Breast epithelium (tissue), 4 donors: ENCODE data around the gene GPX2. TPM values are rescaled to one million over a fixed set of nuclear protein-coding genes. Genes with fewer than 3 reads are reported as not detected.

Experiments used
- DNase-seq, 2 donors: peaks; one replicate each; pipeline ENCODE4 v3.0.0-alpha.2; 2019; ENCODE audit warnings: low spot score in 2 of 2
- H3K27ac ChIP-seq, 2 donors: fragments of 200-600 bp; sonication (generic) in 1 of 2; one replicate each; pipeline ENCODE4 v1.5.1; 2016 to 2019; ENCODE audit warnings: mild to moderate bottlenecking in 1 of 2
- H3K27me3 ChIP-seq, 2 donors: fragments of 200-600 bp; sonication (generic) in 1 of 2; one replicate each; pipeline versions ENCODE4 v1.5.1 to v1.6.0; 2017 to 2019; ENCODE audit warnings: control low read depth in 1 of 2, mild to moderate bottlenecking in 1 of 2
- H3K36me3 ChIP-seq: fragments of 200-600 bp; one replicate; pipeline ENCODE4 v1.5.1; 2019
- H3K4me1 ChIP-seq, 2 donors: fragments of 200-600 bp; sonication (generic); one replicate each; pipeline ENCODE4 v1.5.1; 2016 to 2019; ENCODE audit warnings: control low read depth in 1 of 2
- H3K4me3 ChIP-seq, 3 donors: fragments of 200-600 bp; sonication (generic); 1 replicate in 2 of 3; 2 replicates in 1 of 3; pipeline ENCODE4 v1.5.1; 2016 to 2019; ENCODE audit warnings: mild to moderate bottlenecking in 3 of 3, moderate library complexity in 2 of 3
- H3K9me3 ChIP-seq, 2 donors: fragments of 200-600 bp; sonication (generic) in 1 of 2; one replicate each; pipeline ENCODE4 v1.5.1; 2016 to 2019; ENCODE audit warnings: control low read depth in 1 of 2
- POLR2A ChIP-seq: fragments of 450-650 bp; IDR thresholded peaks from one replicate; pipeline ENCODE4 v1.6.1; 2016; ENCODE audit warnings: antibody characterized with exemption, mild to moderate bottlenecking, moderate library complexity
- POLR2AphosphoS5 ChIP-seq, 3 donors: sonication (generic); formaldehyde crosslinking; IDR thresholded peaks; one replicate each; pipeline ENCODE4 v1.6.1; 2017; ENCODE audit warnings: antibody characterized with exemption in 3 of 3
- intact Hi-C: fragments of 100-400 bp; cut with DNase I; formaldehyde crosslinking; loops from one replicate; pipeline ENCODE4 v1.15.1; 2023; ENCODE audit warnings: low total_unique reads
- total RNA-seq, 3 donors: library from RNA; depleted of rRNA; stranded (reverse); fragments of >200 nt; gene quantifications; one replicate each; pipeline ENCODE4 v1.1.0, GENCODE V29; 2016
- TF ChIP-seq, protein P1 (sequence below), 3 donors: fragments of 450-650 bp; IDR thresholded peaks; one replicate each; pipeline ENCODE4 v1.5.1; 2016 to 2017; ENCODE audit warnings: antibody characterized with exemption in 3 of 3, mild to moderate bottlenecking in 3 of 3, moderate library complexity in 3 of 3

The GPX2 gene
- total RNA-seq, 3 donors from 2014 or later, result 4.4 to 7.5 TPM; not detected in 1

DNA sequence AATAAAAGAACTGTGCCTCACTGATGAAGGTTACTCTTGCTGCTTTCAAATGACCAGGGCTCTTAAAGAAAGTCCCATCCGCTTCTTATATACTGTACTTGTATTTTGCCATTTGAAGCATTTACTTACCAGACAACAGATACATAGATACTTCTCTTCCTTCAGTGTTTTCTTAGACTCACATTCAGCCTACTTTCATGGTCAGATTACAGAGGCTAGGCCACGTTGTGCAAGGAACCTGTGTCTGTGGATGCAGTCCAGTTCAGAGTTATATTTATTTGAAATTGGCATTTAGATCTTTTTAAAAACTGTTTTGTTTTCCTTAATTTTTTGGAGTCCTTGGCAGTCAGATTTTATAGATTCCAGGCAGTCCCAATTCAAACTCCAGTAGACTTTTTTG, 22.1 kb downstream of the GPX2 start:
- Histone ChIP-seq H3K36me3 (no peaks in the 10 kb centered on the region), H3K27ac (no peak overlapping the region), H3K27me3 (no peaks in the 10 kb centered on the region), H3K4me1 (peaks cover 0 to 4% of the 10 kb centered on the region in 2 donors), H3K4me3 (no peak overlapping the region), H3K9me3 (no peaks in the 10 kb centered on the region)
- TF ChIP-seq POLR2AphosphoS5 (IDR thresholded peaks at IDR 0.05), result no peak
- TF ChIP-seq POLR2A, result no peak
- TF ChIP-seq, protein P1, sequence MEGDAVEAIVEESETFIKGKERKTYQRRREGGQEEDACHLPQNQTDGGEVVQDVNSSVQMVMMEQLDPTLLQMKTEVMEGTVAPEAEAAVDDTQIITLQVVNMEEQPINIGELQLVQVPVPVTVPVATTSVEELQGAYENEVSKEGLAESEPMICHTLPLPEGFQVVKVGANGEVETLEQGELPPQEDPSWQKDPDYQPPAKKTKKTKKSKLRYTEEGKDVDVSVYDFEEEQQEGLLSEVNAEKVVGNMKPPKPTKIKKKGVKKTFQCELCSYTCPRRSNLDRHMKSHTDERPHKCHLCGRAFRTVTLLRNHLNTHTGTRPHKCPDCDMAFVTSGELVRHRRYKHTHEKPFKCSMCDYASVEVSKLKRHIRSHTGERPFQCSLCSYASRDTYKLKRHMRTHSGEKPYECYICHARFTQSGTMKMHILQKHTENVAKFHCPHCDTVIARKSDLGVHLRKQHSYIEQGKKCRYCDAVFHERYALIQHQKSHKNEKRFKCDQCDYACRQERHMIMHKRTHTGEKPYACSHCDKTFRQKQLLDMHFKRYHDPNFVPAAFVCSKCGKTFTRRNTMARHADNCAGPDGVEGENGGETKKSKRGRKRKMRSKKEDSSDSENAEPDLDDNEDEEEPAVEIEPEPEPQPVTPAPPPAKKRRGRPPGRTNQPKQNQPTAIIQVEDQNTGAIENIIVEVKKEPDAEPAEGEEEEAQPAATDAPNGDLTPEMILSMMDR (IDR thresholded peaks at IDR 0.05), result no peak
- intact Hi-C loops, result no loop called here
- DNase-seq, result no peak

DNA sequence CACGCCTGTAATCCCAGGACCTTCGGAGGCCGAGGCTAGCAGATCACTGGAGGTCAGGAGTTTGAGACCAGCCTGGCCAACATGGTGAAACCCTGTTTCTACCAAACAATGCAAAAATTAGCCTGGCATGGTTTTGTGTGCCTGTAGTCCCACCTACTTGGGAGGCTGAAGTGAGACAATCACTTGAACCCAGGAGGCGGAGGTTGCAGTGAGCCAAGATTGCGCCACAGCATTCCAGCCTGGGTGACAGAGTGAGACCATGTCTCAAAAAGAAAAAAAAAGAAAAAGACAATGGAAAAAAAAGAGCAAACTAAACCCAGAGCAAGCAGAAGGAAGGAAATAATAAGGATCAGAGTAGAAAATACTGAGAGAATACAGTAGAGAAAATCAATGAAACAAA, 22.9 kb downstream of the GPX2 start:
- no peak for DNase-seq

DNA sequence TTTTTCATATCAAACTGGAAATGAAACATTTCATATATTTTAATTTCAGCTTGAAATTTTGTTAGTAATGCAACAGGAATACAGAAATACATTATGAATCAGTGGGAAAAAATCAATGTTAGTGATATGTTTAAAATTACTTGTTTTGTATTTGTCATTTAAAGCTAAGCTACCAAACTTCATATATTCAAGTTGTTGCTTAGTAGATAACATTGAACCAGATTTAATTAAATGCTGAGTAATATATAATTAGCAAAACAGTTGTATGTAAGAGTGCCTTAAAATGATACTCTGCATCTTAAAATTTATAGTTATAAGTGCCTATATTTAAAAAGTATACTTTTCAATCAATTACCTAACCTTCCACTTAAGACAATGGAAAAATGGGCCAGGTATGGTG, 23.3 kb downstream of the GPX2 start:
- H3K4me3 ChIP-seq, result no peak overlapping the region
- peaks cover 0 to 7% of the 10 kb centered on the region in 2 donors for H3K4me1 ChIP-seq
- no peak overlapping the region for H3K27ac ChIP-seq
- TF ChIP-seq POLR2AphosphoS5 (IDR thresholded peaks at IDR 0.05), result no peak
- TF ChIP-seq, protein P1 (IDR thresholded peaks at IDR 0.05), result no peak
- no peak for TF ChIP-seq POLR2A
- no peaks in the 10 kb centered on the region for H3K27me3 ChIP-seq
- no peaks in the 10 kb centered on the region for H3K9me3 ChIP-seq
- no peaks in the 10 kb centered on the region for H3K36me3 ChIP-seq
- intact Hi-C loops, result no loop called here
- no peak for DNase-seq

More for the DNA sequence above, 22.9 kb downstream of the GPX2 start:
- Histone ChIP-seq H3K36me3 (no peaks in the 10 kb centered on the region), H3K27ac (no peak overlapping the region), H3K9me3 (no peaks in the 10 kb centered on the region), H3K4me1 (peaks cover 0 to 7% of the 10 kb centered on the region in 2 donors), H3K27me3 (no peaks in the 10 kb centered on the region), H3K4me3 (no peak overlapping the region)
- TF ChIP-seq POLR2AphosphoS5 (IDR thresholded peaks at IDR 0.05), result no peak
- no peak for TF ChIP-seq POLR2A
- TF ChIP-seq, protein P1 (IDR thresholded peaks at IDR 0.05), result no peak
- intact Hi-C loops, result no loop called here

DNA sequence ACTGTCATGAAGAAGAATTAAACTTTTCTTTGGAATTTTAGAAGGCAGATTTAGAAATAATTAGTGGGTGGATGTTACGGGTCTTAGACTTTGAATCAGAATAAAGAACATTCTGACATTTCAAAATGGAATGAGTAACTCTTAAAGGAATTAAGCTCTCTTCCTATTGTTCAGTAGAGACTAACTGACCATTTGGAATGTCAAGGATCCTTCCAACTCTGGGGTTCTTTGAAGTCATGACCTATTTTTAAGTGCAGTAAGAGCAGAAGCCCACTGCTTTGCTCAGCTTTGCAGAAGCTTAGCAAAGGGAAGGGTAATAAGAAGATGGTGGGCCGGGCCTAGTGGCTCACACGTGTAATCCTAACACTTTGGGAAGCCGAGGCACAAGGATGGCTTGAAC, 24.3 kb downstream of the GPX2 start:
- H3K4me3 ChIP-seq, result no peak overlapping the region
- no peak overlapping the region for H3K27ac ChIP-seq
- H3K4me1 ChIP-seq, result peaks cover 0 to 7% of the 10 kb centered on the region in 2 donors
- H3K36me3 ChIP-seq, result no peaks in the 10 kb centered on the region
- H3K9me3 ChIP-seq, result no peaks in the 10 kb centered on the region
- TF ChIP-seq, protein P1 (IDR thresholded peaks at IDR 0.05), result no peak
- TF ChIP-seq POLR2A (no peak), POLR2AphosphoS5 (IDR thresholded peaks at IDR 0.05) (no peak)
- intact Hi-C loops, result no loop called here
- no peak for DNase-seq
- H3K27me3 ChIP-seq, result no peaks in the 10 kb centered on the region

DNA sequence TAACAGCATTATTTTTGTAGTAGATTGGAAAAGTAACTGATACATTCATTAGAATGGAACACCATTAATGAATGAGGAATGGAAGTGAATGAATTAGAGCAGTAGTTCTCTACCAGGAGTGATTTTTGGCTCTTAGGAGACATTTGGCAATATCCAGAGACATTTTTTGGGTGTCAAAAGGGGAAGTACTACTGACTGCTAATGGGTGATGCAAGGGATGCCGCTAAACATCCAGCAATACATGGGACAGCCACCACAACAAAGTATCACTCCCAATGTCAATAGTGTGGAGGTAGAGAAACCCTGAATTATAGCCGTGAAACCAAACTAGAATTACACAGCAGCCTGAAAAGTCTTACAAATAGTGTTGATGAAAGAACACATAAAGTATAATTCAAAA, 26.7 kb downstream of the GPX2 start:
- H3K9me3 ChIP-seq, result no peaks in the 10 kb centered on the region
- no peak for DNase-seq
- TF ChIP-seq POLR2A, result no peak
- TF ChIP-seq, protein P1 (IDR thresholded peaks at IDR 0.05), result no peak
- H3K4me3 ChIP-seq, result peak overlapping the region in 1 of 3 donors; percentile 96
- H3K27me3 ChIP-seq, result no peaks in the 10 kb centered on the region
- H3K4me1 ChIP-seq, result peaks cover 0 to 7% of the 10 kb centered on the region in 2 donors
- no peaks in the 10 kb centered on the region for H3K36me3 ChIP-seq
- intact Hi-C loops, result no loop called here
- no peak overlapping the region for H3K27ac ChIP-seq
